DMS79 treated with DMSO at 0.1 percent for 48 hours (cell line): ENCODE measurements around the gene MSMB.
"Not testable (repeated sequence)": the region's sequence is repeated elsewhere in the genome, so short reads cannot be mapped to it uniquely, and the experiment has no call there.

ENCODE experiments used
- DNase-seq: peaks from one replicate; lab custom pipeline; 2025; lab: John Stamatoyannopoulos, UW

MSMB gene

GRCh38 chr10:46069771-46070463 is 23.8 kb upstream of the MSMB start:
- no peak for DNase-seq

- DNase-seq = no peak
These were observed 22.8 kb upstream of the MSMB start for GRCh38 chr10:46068905-46069304.

- DNase-seq = no peak
These were observed 22.0 kb upstream of the MSMB start for GRCh38 chr10:46068117-46068516.

- DNase-seq = no peak
These were observed 18.3 kb upstream of the MSMB start for GRCh38 chr10:46064269-46064817.

- DNase-seq = no peak
These were observed 16.8 kb upstream of the MSMB start for GRCh38 chr10:46062723-46063428.

GRCh38 chr10:46060706-46061105 is 14.6 kb upstream of the MSMB start:
- DNase-seq = no peak

- not testable (repeated sequence) for DNase-seq
These were observed 11.9 kb upstream of the MSMB start for GRCh38 chr10:46057927-46058326.

- no peak for DNase-seq
These were observed 11.0 kb upstream of the MSMB start for GRCh38 chr10:46057038-46057437.

- DNase-seq = no peak
These were observed 9.7 kb upstream of the MSMB start for GRCh38 chr10:46055771-46056170.

- DNase-seq = no peak
These were observed 7.7 kb upstream of the MSMB start for GRCh38 chr10:46053534-46054434.

GRCh38 chr10:46052791-46053375 is 6.8 kb upstream of the MSMB start:
- DNase-seq = no peak

GRCh38 chr10:46052057-46052790 is 6.2 kb upstream of the MSMB start:
- DNase-seq = no peak

GRCh38 chr10:46050941-46051623 is 5.0 kb upstream of the MSMB start:
- DNase-seq = peak; percentile 13

- not testable (repeated sequence) for DNase-seq
These were observed 3.4 kb upstream of the MSMB start for GRCh38 chr10:46049497-46049831.

GRCh38 chr10:46048152-46048551 is 2.1 kb upstream of the MSMB start:
- DNase-seq = no peak

GRCh38 chr10:46042527-46042926 is 3.5 kb downstream of the MSMB start:
- DNase-seq = no peak

- no peak for DNase-seq
These were observed 6.1 kb downstream of the MSMB start for GRCh38 chr10:46040004-46040403.

GRCh38 chr10:46037107-46037825 is 8.8 kb downstream of the MSMB start:
- DNase-seq = no peak

GRCh38 chr10:46035923-46036849 is 9.9 kb downstream of the MSMB start:
- no peak for DNase-seq
